Measurements from ENCODE around the gene EFCAB10. TPM values are rescaled to one million over a fixed set of nuclear protein-coding genes. Genes with fewer than 3 reads are reported as not detected.

Gene EFCAB10, protein sequence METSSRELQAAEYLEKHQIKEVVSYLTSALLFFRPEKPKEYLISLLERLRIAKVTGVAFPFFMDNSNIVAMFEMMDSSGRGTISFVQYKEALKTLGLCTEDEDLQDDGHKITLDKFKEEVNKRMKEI
- polyA plus RNA-seq (2013, experiment 1 of 2), result 0.26 TPM
- not detected for polyA plus RNA-seq (2013, experiment 2 of 2)

DNA sequence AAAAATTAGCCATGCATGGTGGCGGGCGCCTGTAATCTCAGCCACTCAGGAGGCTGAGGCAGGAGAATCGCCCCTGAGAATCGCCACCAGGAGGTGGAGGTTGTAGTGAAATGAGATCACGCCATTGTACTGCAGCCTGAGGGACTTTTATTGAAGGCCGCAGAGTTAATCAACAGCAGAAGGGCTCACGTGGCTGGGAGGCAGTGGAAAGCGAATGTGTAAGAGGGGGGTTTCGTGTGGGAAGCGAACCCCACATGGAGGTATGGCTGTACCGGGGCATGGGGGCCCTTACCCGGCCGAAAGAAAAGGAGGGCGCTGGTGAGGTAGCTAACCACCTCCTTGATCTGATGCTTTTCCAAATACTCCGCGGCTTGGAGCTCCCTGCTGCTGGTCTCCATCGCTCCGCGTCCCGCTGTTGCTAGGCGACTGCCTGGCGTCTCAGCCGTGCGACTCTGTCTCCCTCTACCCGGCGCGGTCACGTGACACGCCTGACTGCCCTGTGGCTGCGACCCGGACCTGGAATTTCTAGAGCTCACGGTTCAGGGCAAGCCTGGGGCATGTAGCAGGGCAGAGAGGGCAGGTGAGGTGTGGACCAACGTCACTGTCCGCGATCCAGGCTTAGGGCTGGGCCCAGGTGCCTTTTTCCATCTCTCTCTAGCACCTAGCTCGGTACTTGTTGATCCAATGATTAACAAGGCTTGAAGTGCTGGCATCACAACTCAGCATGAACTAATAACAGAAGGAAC is at the start of gene EFCAB10:
Gene EFCAB10, minus strand, starts transcription at position 428 of the 746 bp plus-strand sequence. Its CDS starts 30 bp downstream, at position 398.
- Histone ChIP-seq H3K27ac (ENCODE audit: low read depth, low read length, severe bottlenecking) (no peak within 1 kb of the TSS), H3K4me3 (ENCODE audit: extremely low read depth, insufficient read depth, low read length, poor library complexity, severe bottlenecking) (peak within 1 kb of the TSS; percentile 29), H3K36me3 (ENCODE audit: control insufficient read depth, insufficient read depth, low read length) (no peaks in the 10 kb centered on the region), H3K4me1 (ENCODE audit: control insufficient read depth, insufficient read depth, low read length, poor library complexity, severe bottlenecking) (no peaks in the 10 kb centered on the region), H3K9me3 (ENCODE audit: control insufficient read depth, low read length) (peaks cover 23% of the 10 kb centered on the region)
- 45 to 52% methylated on average over 26 to 36 of the region's 36 CpGs for WGBS, 2 experiments (ENCODE audit: insufficient coverage in 2 of 2)

DNA sequence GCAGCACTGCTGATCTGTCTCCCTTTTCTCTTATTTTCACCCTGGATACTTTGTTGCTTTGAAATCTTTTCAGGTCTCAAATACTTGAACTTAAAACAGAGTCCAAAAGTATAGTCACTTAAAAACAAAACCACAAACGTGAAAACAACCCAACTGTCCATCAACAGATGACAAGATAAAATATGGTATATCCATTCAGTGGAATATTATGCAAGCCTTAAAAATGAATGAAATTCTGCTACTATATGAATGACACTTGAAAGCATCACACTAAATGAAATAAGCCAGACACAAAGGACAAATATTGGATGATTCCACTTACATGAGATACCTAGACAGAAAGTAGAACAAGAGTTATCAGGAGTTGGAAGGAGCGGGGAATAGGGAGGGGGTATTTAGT is 44.7 kb upstream of the EFCAB10 start:
- Histone ChIP-seq H3K36me3 (ENCODE audit: control insufficient read depth, insufficient read depth, low read length) (peaks cover 18% of the 10 kb centered on the region), H3K4me3 (ENCODE audit: extremely low read depth, insufficient read depth, low read length, poor library complexity, severe bottlenecking) (no peak overlapping the region), H3K9me3 (ENCODE audit: control insufficient read depth, low read length) (peaks cover 4% of the 10 kb centered on the region), H3K4me1 (ENCODE audit: control insufficient read depth, insufficient read depth, low read length, poor library complexity, severe bottlenecking) (no peaks in the 10 kb centered on the region), H3K27ac (ENCODE audit: low read depth, low read length, severe bottlenecking) (no peak overlapping the region)
- WGBS, 2 experiments (ENCODE audit: insufficient coverage in 2 of 2), result no CpG with 5 or more reads among the region's 2 CpGs

DNA sequence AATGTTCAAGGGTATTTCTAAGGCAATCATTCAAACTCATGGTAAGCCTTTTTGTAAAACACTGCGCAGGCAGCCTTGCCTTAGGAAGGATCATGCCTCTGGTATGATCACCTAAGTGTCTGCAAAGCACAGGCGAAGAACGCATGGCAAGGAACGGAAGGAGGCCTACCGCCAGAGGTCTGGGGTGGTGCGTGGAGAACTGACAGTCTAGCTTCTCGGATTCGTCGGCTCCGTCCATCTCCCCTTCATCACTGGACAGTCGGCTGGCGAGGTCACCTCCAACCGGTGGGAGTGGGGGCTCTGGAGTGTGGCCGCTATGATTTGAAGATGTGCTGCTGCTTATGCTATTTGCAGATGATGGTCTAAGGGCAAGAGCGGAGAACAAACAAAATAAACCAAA is 42.6 kb upstream of the EFCAB10 start:
- Histone ChIP-seq H3K36me3 (ENCODE audit: control insufficient read depth, insufficient read depth, low read length) (peaks cover 23% of the 10 kb centered on the region), H3K9me3 (ENCODE audit: control insufficient read depth, low read length) (peaks cover 4% of the 10 kb centered on the region), H3K4me1 (ENCODE audit: control insufficient read depth, insufficient read depth, low read length, poor library complexity, severe bottlenecking) (no peaks in the 10 kb centered on the region), H3K4me3 (ENCODE audit: extremely low read depth, insufficient read depth, low read length, poor library complexity, severe bottlenecking) (no peak overlapping the region), H3K27ac (ENCODE audit: low read depth, low read length, severe bottlenecking) (no peak overlapping the region)
- 95 to 99% methylated on average over 8 to 14 of the region's 15 CpGs for WGBS, 2 experiments (ENCODE audit: insufficient coverage in 2 of 2)

DNA sequence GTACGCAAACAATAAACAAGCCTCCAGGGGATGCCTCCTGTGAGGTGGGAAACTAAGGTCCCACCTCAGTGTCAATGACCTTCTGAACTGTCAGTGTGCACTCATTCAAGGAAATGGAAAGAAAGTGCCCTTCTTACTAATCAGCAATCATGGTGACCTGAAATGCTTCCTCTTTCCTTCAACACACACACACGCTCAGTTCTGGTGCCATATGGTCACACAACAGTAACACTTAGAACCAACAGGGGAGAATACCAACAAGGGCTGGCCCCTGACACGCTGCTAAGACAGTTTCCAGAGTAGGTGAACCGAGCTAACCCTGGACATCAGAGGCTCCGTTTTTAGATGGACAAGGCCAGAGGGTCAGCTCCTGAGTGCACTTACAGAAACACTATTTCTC is 42.1 kb upstream of the EFCAB10 start:
- Histone ChIP-seq H3K4me3 (ENCODE audit: extremely low read depth, insufficient read depth, low read length, poor library complexity, severe bottlenecking) (no peak overlapping the region), H3K4me1 (ENCODE audit: control insufficient read depth, insufficient read depth, low read length, poor library complexity, severe bottlenecking) (no peaks in the 10 kb centered on the region), H3K27ac (ENCODE audit: low read depth, low read length, severe bottlenecking) (no peak overlapping the region), H3K9me3 (ENCODE audit: control insufficient read depth, low read length) (peaks cover 4% of the 10 kb centered on the region), H3K36me3 (ENCODE audit: control insufficient read depth, insufficient read depth, low read length) (peaks cover 29% of the 10 kb centered on the region)
- 88 to 93% methylated on average over 5 of the region's 5 CpGs for WGBS, 2 experiments (ENCODE audit: insufficient coverage in 2 of 2)

DNA sequence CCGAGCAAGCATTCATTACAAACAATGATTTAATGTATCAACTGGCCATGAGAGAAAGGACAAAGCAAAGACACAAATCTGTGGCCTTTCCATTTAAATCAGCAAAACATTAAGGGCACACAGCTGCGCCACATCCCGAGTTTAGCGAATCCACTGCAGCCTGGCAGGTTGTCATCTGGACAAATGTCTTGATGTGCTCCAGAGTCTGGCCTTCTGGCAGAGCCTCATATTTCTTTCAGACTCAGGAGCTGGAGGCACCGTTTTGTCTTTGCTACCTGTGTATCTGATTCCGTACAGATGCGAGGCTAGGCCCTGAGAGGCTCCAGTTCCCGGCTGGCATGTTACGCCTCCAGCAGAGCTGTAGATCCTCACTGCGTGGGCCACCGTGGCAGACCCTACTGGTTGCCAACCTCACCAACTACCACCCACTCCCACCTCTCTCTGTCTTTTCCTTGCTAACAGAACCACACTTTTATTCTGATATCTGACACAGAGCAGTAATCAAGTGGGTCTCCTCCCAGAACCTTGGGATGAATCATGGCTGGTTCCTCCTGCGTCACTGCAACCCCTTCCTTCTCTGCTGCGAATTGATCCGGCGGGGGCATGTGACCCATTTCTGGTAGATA is 40.9 kb upstream of the EFCAB10 start:
- 93 to 96% methylated on average over 10 to 11 of the region's 15 CpGs for WGBS, 2 experiments (ENCODE audit: insufficient coverage in 2 of 2)
- H3K4me3 ChIP-seq (ENCODE audit: extremely low read depth, insufficient read depth, low read length, poor library complexity, severe bottlenecking), result no peak overlapping the region

DNA sequence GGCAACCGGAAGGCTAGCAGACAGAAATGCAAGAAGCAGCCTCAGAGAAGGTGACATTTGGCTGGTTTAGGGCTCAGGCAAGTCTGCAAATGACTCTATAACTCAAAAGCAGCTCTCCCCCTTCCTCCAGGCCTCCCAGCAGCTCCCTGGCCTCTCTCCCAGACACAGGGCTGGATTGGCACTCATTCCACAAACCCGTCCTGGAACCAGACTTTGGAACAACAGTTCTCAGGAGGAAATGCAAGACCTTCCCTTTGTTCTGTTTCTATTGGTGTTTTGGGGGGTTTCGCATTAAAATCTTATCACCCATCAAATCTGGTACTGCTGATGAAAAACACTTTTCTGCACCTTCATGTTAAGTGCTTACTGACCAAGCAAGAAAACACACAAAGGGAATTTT is 40.3 kb upstream of the EFCAB10 start:
- Histone ChIP-seq H3K4me3 (ENCODE audit: extremely low read depth, insufficient read depth, low read length, poor library complexity, severe bottlenecking) (no peak overlapping the region), H3K36me3 (ENCODE audit: control insufficient read depth, insufficient read depth, low read length) (peaks cover 31% of the 10 kb centered on the region), H3K4me1 (ENCODE audit: control insufficient read depth, insufficient read depth, low read length, poor library complexity, severe bottlenecking) (no peaks in the 10 kb centered on the region), H3K27ac (ENCODE audit: low read depth, low read length, severe bottlenecking) (no peak overlapping the region), H3K9me3 (ENCODE audit: control insufficient read depth, low read length) (peaks cover 1% of the 10 kb centered on the region)
- WGBS, 2 experiments (ENCODE audit: insufficient coverage in 2 of 2), result 100% methylated on average over 1 of the region's 3 CpGs; no CpG with 5 or more reads in 1 of the 2 experiments

More for the DNA sequence above, 40.9 kb upstream of the EFCAB10 start:
- Histone ChIP-seq H3K4me1 (ENCODE audit: control insufficient read depth, insufficient read depth, low read length, poor library complexity, severe bottlenecking) (no peaks in the 10 kb centered on the region), H3K27ac (ENCODE audit: low read depth, low read length, severe bottlenecking) (no peak overlapping the region), H3K9me3 (ENCODE audit: control insufficient read depth, low read length) (peaks cover 4% of the 10 kb centered on the region), H3K36me3 (ENCODE audit: control insufficient read depth, insufficient read depth, low read length) (peaks cover 30% of the 10 kb centered on the region)

DNA sequence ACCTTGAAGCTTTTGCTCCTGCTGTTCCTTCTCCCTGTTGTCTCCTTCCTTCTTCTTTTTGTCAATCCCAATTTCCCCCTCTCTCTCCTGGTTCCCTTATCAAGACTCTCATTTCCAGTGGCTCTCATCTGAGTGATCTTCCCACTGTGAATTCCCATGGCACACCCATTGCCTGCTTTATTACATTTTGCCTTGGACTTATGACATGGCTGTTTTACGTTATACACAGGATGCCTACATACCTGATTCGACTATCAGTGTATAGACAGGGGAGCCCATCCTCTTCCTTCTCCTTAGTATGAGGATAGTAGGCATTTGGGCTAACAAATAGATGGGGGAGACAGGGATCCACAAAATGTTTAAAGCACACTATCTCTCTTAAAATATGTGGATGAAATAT is 39.9 kb upstream of the EFCAB10 start:
- WGBS, 2 experiments (ENCODE audit: insufficient coverage in 2 of 2), result no CpG with 5 or more reads among the region's 2 CpGs
- H3K27ac ChIP-seq (ENCODE audit: low read depth, low read length, severe bottlenecking), result no peak overlapping the region

DNA sequence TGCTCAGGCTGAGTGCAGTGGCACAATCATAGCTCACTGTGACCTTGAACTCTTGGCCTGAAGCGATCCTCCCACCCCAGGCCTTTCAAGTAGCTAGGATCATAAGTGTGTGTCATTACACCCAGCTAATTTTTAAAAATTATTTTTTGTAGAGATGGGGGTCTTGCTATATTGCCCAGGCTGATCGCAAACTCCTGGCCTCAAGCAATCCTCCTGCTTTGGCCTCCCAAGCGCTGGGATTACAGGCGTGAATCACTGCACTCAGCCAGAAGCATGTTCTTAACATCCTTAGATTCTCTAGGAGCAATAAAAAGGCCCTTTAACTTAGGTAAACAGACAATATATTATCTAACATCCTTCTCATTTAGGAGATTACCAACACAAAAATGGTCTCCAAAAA is 38.3 kb upstream of the EFCAB10 start:
- Histone ChIP-seq H3K4me1 (ENCODE audit: control insufficient read depth, insufficient read depth, low read length, poor library complexity, severe bottlenecking) (no peaks in the 10 kb centered on the region), H3K9me3 (ENCODE audit: control insufficient read depth, low read length) (no peaks in the 10 kb centered on the region), H3K36me3 (ENCODE audit: control insufficient read depth, insufficient read depth, low read length) (peaks cover 36% of the 10 kb centered on the region), H3K27ac (ENCODE audit: low read depth, low read length, severe bottlenecking) (no peak overlapping the region), H3K4me3 (ENCODE audit: extremely low read depth, insufficient read depth, low read length, poor library complexity, severe bottlenecking) (no peak overlapping the region)
- WGBS, 2 experiments (ENCODE audit: insufficient coverage in 2 of 2), result 93 to 95% methylated on average over 3 to 4 of the region's 4 CpGs

More for the DNA sequence above, 39.9 kb upstream of the EFCAB10 start:
- Histone ChIP-seq H3K36me3 (ENCODE audit: control insufficient read depth, insufficient read depth, low read length) (peaks cover 31% of the 10 kb centered on the region), H3K9me3 (ENCODE audit: control insufficient read depth, low read length) (no peaks in the 10 kb centered on the region), H3K4me1 (ENCODE audit: control insufficient read depth, insufficient read depth, low read length, poor library complexity, severe bottlenecking) (no peaks in the 10 kb centered on the region), H3K4me3 (ENCODE audit: extremely low read depth, insufficient read depth, low read length, poor library complexity, severe bottlenecking) (no peak overlapping the region)

DNA sequence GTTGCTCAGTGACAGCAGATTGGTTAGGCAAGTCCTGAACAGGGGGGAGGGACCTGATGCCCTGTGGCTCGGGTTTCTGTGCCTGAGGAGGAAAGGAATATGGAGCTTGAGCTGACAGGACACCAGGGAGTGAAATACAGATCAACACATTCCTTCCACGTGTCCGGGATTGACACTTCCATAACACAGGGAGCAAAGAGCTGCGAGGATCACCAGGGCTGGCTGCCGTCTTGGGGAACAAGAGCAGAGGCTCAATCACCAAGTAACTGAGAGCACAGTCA is 36.7 kb upstream of the EFCAB10 start:
- WGBS, 2 experiments (ENCODE audit: insufficient coverage in 2 of 2), result 78 to 85% methylated on average over 4 to 5 of the region's 5 CpGs
- peaks cover 29% of the 10 kb centered on the region for H3K36me3 ChIP-seq (ENCODE audit: control insufficient read depth, insufficient read depth, low read length)
- no peaks in the 10 kb centered on the region for H3K9me3 ChIP-seq (ENCODE audit: control insufficient read depth, low read length)
- no peak overlapping the region for H3K4me3 ChIP-seq (ENCODE audit: extremely low read depth, insufficient read depth, low read length, poor library complexity, severe bottlenecking)
- no peak overlapping the region for H3K27ac ChIP-seq (ENCODE audit: low read depth, low read length, severe bottlenecking)
- no peaks in the 10 kb centered on the region for H3K4me1 ChIP-seq (ENCODE audit: control insufficient read depth, insufficient read depth, low read length, poor library complexity, severe bottlenecking)

DNA sequence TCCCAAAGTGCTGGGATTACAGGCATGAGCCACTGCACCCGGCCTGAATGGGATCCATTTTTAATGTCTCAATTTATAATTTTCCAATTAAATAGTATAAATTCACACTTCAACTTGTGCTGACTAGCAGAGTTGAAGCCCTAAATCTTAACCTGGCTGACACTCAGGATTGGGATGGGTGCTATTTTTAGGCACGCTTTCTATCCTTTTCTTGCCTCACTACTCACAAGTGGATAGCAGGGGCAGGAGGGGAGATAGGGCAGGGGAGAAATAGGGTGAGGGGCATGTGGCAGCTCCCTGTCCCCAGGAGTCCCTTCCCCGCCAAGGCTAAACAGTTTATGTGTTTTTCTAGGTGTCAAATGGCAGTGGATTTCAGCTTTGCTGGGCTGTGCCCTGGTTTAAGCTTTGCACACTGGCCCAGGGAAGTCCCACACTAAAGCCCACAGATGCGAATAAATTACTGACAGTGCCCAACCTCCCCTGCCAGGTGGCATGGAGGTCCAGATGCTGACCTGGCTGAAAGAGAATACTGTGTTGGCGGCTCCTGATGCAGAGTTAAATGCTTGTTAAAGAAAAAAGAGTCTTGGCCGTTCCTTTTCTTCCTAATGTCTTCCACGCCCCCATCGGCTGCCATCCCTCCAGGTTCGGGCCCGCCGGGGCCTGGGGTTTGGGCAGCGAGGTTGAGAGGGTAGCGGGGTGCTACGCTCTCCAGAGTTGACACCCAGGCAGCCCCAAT is 36.2 kb upstream of the EFCAB10 start:
- H3K36me3 ChIP-seq (ENCODE audit: control insufficient read depth, insufficient read depth, low read length), result peaks cover 24% of the 10 kb centered on the region
- no peaks in the 10 kb centered on the region for H3K9me3 ChIP-seq (ENCODE audit: control insufficient read depth, low read length)
- 88 to 91% methylated on average over 3 to 9 of the region's 14 CpGs for WGBS, 2 experiments (ENCODE audit: insufficient coverage in 2 of 2)
- no peaks in the 10 kb centered on the region for H3K4me1 ChIP-seq (ENCODE audit: control insufficient read depth, insufficient read depth, low read length, poor library complexity, severe bottlenecking)
- no peak overlapping the region for H3K27ac ChIP-seq (ENCODE audit: low read depth, low read length, severe bottlenecking)
- H3K4me3 ChIP-seq (ENCODE audit: extremely low read depth, insufficient read depth, low read length, poor library complexity, severe bottlenecking), result no peak overlapping the region
